Activated CD8-positive, alpha-beta T cell treated with anti-CD3 and anti-CD28 coated beads for 36 hours (primary cell): Measurements from ENCODE around the gene MCF2L2. TPM values are rescaled to one million over a fixed set of nuclear protein-coding genes. Genes with fewer than 3 reads are reported as not detected.
"Not testable (repeated sequence)": the region's sequence is repeated elsewhere in the genome, so short reads cannot be mapped to it uniquely, and the experiment has no call there.

ENCODE experiments used
- ATAC-seq: fragments of 200-7000 bp; cut with Tn5 transposase; one replicate; pipeline ENCODE4 v1.10.0; 2021; ENCODE audit warnings: mild to moderate bottlenecking, moderate library complexity
- CTCF ChIA-PET: fragments of 350-600 bp; sonication (Branson Sonifier 250); formaldehyde crosslinking; loops from one replicate; lab custom pipeline; 2021; ENCODE audit warnings: antibody characterized with exemption; lab: Charles Lee
- POLR2A ChIA-PET: fragments of 350-600 bp; sonication (Branson Sonifier 250); formaldehyde crosslinking; loops from one replicate; lab custom pipeline; 2021; ENCODE audit warnings: antibody characterized with exemption; lab: Charles Lee
- DNase-seq: peaks from one replicate; pipeline ENCODE4 v3.0.0-alpha.2; 2020
- H3K27ac Mint-ChIP-seq: one replicate; pipeline ENCODE4 v1.8.0; 2021; ENCODE audit warnings: mild to moderate bottlenecking, mixed read lengths
- H3K27me3 Mint-ChIP-seq: one replicate; pipeline ENCODE4 v1.8.0; 2021; ENCODE audit warnings: mixed read lengths
- H3K36me3 Mint-ChIP-seq: one replicate; pipeline ENCODE4 v1.8.0; 2021; ENCODE audit warnings: low read depth, mixed read lengths
- H3K4me1 Mint-ChIP-seq: one replicate; pipeline ENCODE4 v1.8.0; 2021; ENCODE audit warnings: low read depth, mixed read lengths
- H3K4me3 Mint-ChIP-seq: one replicate; pipeline ENCODE4 v1.8.0; 2021; ENCODE audit warnings: mild to moderate bottlenecking, moderate library complexity, mixed read lengths
- H3K9me3 Mint-ChIP-seq: one replicate; pipeline ENCODE4 v1.8.0; 2021; ENCODE audit warnings: mixed read lengths
- intact Hi-C: fragments of 100-400 bp; cut with micrococcal nuclease; formaldehyde crosslinking; loops from one replicate; pipeline ENCODE4 v1.10.0; 2022
- total RNA-seq, 2 experiments: library from RNA; stranded (reverse); gene quantifications; one replicate each; pipeline ENCODE4 v1.2.3, GENCODE V29; 2021
- TF ChIP-seq, protein P1 (sequence below): fragments of 200-600 bp; IDR thresholded peaks from one replicate; pipeline ENCODE4 v1.8.0; 2022; ENCODE audit warnings: antibody characterized with exemption, mild to moderate bottlenecking

Gene MCF2L2, protein sequence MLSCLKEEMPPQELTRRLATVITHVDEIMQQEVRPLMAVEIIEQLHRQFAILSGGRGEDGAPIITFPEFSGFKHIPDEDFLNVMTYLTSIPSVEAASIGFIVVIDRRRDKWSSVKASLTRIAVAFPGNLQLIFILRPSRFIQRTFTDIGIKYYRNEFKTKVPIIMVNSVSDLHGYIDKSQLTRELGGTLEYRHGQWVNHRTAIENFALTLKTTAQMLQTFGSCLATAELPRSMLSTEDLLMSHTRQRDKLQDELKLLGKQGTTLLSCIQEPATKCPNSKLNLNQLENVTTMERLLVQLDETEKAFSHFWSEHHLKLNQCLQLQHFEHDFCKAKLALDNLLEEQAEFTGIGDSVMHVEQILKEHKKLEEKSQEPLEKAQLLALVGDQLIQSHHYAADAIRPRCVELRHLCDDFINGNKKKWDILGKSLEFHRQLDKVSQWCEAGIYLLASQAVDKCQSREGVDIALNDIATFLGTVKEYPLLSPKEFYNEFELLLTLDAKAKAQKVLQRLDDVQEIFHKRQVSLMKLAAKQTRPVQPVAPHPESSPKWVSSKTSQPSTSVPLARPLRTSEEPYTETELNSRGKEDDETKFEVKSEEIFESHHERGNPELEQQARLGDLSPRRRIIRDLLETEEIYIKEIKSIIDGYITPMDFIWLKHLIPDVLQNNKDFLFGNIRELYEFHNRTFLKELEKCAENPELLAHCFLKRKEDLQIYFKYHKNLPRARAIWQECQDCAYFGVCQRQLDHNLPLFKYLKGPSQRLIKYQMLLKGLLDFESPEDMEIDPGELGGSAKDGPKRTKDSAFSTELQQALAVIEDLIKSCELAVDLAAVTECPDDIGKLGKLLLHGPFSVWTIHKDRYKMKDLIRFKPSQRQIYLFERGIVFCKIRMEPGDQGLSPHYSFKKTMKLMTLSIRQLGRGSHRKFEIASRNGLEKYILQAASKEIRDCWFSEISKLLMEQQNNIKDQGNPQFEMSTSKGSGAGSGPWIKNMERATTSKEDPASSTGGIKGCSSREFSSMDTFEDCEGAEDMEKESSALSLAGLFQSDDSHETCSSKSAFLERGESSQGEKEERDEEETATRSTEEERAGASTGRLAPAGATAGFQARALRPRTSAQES
- 1 to 10 TPM; 3.5 to 3.7 TPM for total RNA-seq

DNA sequence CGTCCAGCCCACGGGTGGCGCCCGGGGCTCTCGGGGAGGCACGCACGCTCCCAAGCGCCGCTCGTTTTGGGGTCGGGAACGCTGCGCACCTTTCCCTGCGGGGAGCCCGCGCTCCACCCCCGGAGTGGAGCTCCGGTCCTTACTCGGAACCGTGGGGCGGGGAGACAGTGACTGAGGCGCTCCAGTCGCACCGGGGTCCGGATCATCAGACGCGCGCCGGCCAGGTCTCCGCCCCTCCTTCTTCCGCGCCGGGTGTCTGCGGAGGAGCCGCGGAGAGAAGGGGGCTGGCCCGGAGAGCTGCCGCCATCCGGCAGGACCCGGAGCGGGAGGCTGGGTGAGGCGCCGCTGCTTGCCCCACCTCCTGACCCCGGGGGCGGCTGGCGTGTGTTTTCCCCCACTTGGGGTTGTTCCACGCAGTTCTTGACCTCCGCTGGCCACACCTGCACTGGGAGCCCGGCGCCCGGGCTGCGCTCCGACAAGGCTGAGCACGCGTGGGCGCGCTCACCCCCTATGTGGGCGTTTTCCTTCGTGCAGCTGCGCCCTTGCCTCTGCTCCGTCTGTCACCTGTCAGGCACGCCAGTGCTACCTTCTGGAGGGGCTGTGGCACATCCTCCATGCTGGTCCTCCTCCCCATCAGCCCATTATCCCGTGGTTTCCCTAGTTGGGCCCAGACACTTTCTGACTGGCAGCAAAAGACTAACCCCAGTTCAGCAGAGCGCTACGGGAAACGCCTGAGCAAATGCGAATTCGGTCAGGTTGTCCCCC, at the start of gene MCF2L2:
Gene MCF2L2 (minus strand): TSS at position 173 of the 765 bp plus-strand sequence. CDS start 642 bp downstream, outside the sequence.
- Mint-ChIP-seq H3K27ac (peak within 1 kb of the TSS; percentile 78), H3K4me3 (peak within 1 kb of the TSS; percentile 84), H3K9me3 (no peaks in the 10 kb centered on the region), H3K4me1 (peaks cover 36% of the 10 kb centered on the region), H3K27me3 (no peaks in the 10 kb centered on the region), H3K36me3 (no peaks in the 10 kb centered on the region)
- TF ChIP-seq, protein P1, sequence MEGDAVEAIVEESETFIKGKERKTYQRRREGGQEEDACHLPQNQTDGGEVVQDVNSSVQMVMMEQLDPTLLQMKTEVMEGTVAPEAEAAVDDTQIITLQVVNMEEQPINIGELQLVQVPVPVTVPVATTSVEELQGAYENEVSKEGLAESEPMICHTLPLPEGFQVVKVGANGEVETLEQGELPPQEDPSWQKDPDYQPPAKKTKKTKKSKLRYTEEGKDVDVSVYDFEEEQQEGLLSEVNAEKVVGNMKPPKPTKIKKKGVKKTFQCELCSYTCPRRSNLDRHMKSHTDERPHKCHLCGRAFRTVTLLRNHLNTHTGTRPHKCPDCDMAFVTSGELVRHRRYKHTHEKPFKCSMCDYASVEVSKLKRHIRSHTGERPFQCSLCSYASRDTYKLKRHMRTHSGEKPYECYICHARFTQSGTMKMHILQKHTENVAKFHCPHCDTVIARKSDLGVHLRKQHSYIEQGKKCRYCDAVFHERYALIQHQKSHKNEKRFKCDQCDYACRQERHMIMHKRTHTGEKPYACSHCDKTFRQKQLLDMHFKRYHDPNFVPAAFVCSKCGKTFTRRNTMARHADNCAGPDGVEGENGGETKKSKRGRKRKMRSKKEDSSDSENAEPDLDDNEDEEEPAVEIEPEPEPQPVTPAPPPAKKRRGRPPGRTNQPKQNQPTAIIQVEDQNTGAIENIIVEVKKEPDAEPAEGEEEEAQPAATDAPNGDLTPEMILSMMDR, result no peak
- CTCF ChIA-PET, result interaction anchor here (1.4 to 1.8 kb wide), 6 partner anchors 10 to 456 kb away, joined by 3 to 6 read pairs (median 4); no protein-coding TSS in a partner anchor
- peak; percentile 90 for ATAC-seq
- intact Hi-C loops, result no loop called here
- POLR2A ChIA-PET, result interaction anchor here (0.7 to 2.1 kb wide), 8 partner anchors 10 to 127 kb away, joined by 3 to 6 read pairs (median 4); partner anchors contain the start of gene KLHL6
- peak; percentile 90 for DNase-seq

DNA sequence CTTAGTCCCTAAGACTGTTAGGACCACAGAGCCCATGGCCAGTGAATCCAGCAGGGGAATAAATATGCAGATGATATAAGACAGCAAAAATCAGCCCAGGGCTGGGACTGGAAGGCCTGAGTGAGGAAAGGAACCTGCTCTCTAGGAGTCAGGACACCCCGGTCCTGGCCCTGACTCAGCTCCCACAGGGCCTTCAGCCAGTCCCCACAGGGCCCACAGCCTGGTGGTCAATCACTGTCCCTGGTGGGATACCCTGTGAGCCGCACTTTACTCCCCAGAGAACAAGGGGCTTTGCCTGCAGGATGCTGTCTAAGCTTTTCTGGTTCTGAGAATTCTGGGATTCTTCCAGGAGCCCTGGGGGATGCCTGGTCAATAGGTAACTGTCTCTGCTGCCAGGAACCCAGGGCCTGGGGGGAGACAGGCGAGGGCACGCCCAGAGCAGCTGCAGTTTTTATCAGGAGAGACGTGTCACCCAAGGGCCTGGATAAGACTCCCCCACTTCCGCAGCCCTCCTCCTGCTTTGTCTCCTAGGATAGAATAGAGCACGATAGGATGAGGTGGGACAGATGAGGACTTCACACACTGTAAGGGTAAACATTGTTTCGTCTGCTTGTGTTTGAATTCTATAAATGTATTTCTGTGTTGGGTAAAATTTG, 49.5 kb upstream of the MCF2L2 start:
- no peak overlapping the region for H3K4me3 Mint-ChIP-seq
- ChIA-PET POLR2A (no interaction called here), CTCF (interaction anchor here (0.9 to 2.2 kb wide), 3 partner anchors 8 to 289 kb away, joined by 3 to 11 read pairs (median 3); no protein-coding TSS in a partner anchor)
- H3K27ac Mint-ChIP-seq, result no peak overlapping the region
- no peaks in the 10 kb centered on the region for H3K27me3 Mint-ChIP-seq
- no peaks in the 10 kb centered on the region for H3K9me3 Mint-ChIP-seq
- ATAC-seq, result no peak
- H3K36me3 Mint-ChIP-seq, result no peaks in the 10 kb centered on the region
- DNase-seq, result no peak
- no peaks in the 10 kb centered on the region for H3K4me1 Mint-ChIP-seq
- TF ChIP-seq, protein P1, result no peak
- intact Hi-C loops, result no loop called here

DNA sequence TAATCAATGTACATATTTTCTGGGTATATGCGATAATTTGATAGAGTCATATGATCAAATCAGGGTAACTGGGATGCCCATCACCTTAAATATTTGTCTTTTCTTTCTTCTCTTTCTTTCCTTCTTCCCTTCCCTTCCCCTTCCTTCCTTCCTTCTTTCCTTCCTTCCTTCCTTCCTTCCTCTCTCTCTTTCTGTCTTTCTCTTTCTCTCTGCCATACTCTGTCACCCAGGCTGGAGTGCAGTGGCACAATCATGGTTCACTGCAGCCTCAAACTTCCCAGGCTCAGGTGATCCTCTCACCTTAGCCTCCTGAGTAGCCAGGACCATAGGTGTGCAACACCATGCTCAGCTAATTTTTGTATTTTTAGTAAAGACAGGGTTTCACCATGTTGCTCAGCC, 47.3 kb upstream of the MCF2L2 start:
- CTCF ChIA-PET, result interaction anchor here (1.0 to 1.2 kb wide), 2 partner anchors 9 to 84 kb away, joined by 3 read pairs; no protein-coding TSS in a partner anchor
- intact Hi-C loops, H3K9me3 Mint-ChIP-seq, ATAC-seq, H3K27ac Mint-ChIP-seq, POLR2A ChIA-PET, DNase-seq, H3K27me3 Mint-ChIP-seq, H3K4me1 Mint-ChIP-seq, H3K4me3 Mint-ChIP-seq, H3K36me3 Mint-ChIP-seq: not testable (repeated sequence)

DNA sequence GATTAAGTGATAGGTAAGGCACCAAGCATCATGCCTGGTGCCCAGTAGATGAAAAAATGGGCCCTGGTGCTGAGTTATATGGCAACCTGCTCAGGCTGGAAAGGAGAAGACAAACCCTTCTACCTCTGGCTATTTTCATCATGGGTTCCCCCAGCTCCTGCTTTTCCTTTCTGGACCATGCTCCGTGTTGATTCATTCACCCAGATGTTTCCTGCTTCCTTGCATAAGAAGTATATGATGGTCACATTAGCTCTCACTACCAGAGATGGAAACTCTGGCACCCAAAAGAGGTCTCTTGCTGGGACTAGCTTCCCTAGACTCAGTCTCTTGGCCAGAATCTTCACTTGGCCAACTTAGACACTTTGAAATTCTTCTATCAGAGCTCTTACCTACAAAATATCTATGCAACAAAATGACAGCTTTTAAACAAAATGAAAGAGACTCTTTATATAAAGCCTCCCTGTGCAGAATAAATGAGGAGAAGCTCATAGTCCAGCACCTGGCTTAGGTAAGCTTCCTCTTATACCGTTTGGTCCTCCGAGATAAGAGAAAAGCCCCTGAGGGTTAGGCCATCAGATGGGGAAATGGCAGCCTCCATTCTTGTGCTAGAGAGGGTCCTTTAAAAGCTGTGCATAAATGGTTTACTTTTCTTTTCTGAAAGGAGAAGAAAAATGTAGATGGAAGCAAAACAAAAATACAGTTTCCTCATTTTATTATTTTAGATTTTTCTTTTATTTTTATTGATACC, 46.8 kb upstream of the MCF2L2 start:
- no peak for ATAC-seq
- no peak for DNase-seq
- Mint-ChIP-seq H3K36me3 (no peaks in the 10 kb centered on the region), H3K4me3 (no peak overlapping the region), H3K9me3 (no peaks in the 10 kb centered on the region), H3K27me3 (no peaks in the 10 kb centered on the region), H3K4me1 (peaks cover 2% of the 10 kb centered on the region), H3K27ac (no peak overlapping the region)
- intact Hi-C loops, result no loop called here
- TF ChIP-seq, protein P1, result no peak
- POLR2A ChIA-PET, result no interaction called here
- CTCF ChIA-PET, result interaction anchor here (0.7 to 1.8 kb wide), 4 partner anchors 10 to 292 kb away, joined by 3 to 6 read pairs (median 3); no protein-coding TSS in a partner anchor
